Adrenal gland (tissue), 12 donors: ENCODE data around the gene RARB. TPM values are rescaled to one million over a fixed set of nuclear protein-coding genes. Genes with fewer than 3 reads are reported as not detected.

Experiments
- DNase-seq, 7 donors: peaks; one replicate each; pipeline ENCODE4 v3.0.0-alpha.2; 2019 to 2020
- H3K27ac ChIP-seq, 5 donors: fragments of 200-600 bp; sonication (generic) in 4 of 5; 1 replicate in 3 of 5; 2 replicates in 2 of 5; pipeline versions ENCODE4 v1.5.1 to v1.8.0; 2016 to 2020; ENCODE audit warnings: mild to moderate bottlenecking in 1 of 5
- H3K27me3 ChIP-seq: fragments of 200-600 bp; 2 replicates; pipeline ENCODE4 v1.8.0; 2021
- H3K36me3 ChIP-seq, 2 donors: fragments of 200-600 bp; replicated peaks in 1 of 2; 1 replicate in 1 of 2; 2 replicates in 1 of 2; pipeline versions ENCODE4 v1.5.1 to v1.8.0; 2018 to 2022
- H3K4me1 ChIP-seq, 2 donors: fragments of 200-600 bp; replicated peaks in 1 of 2; 1 replicate in 1 of 2; 2 replicates in 1 of 2; pipeline versions ENCODE4 v1.5.1 to v1.8.0; 2018 to 2021
- H3K4me3 ChIP-seq, 4 donors: fragments of 200-600 bp; sonication (generic) in 3 of 4; one replicate each; pipeline ENCODE4 v1.5.1; 2016 to 2018
- H3K9me3 ChIP-seq, 3 donors: fragments of 200-600 bp; sonication (generic) in 1 of 3; replicated peaks in 1 of 3; 1 replicate in 2 of 3; 2 replicates in 1 of 3; pipeline versions ENCODE4 v1.5.1 to v1.8.0; 2016 to 2021
- POLR2A ChIP-seq, 2 donors: fragments of 450-650 bp; IDR thresholded peaks; one replicate each; pipeline ENCODE4 v1.6.1; 2017; ENCODE audit warnings: antibody characterized with exemption in 2 of 2, mild to moderate bottlenecking in 2 of 2, moderate library complexity in 1 of 2
- WGBS, 4 donors: extraction: QIAGEN DNeasy Blood & Tissue Kit in 2 of 4; methylation state at CpG; one replicate each; pipeline versions ENCODE4 v1.1.5 to v1.1.7; 2013 to 2017; 5-methylcytosine and 5-hydroxymethylcytosine counted together
- intact Hi-C, 2 donors: fragments of 100-400 bp; cut with DNase I; formaldehyde crosslinking; loops; one replicate each; pipeline versions ENCODE4 v1.14.1 to v1.15.0; 2022 to 2023
- polyA plus RNA-seq, 3 donors: library from polyadenylated mRNA; stranded (reverse); fragments of 200-250 nt in 2 of 3; fragments of 350-450 nt in 1 of 3; fragmentation: Illumina TruSeq in 1 of 3; extraction: RNeasy Lipid Tissue Mini Kit (QIAGEN cat#74804) in 1 of 3; gene quantifications; one replicate each; pipeline ENCODE4 v1.2.3, GENCODE V29; 2013 to 2014
- small RNA-seq, 2 donors: library from RNA; depleted of rRNA; stranded (forward); fragments of <200 nt; gene quantifications; one replicate each; pipeline ENCODE3, GENCODE V24; 2016
- total RNA-seq, 9 donors: library from RNA; depleted of rRNA in 4 of 9; stranded (reverse); fragments of >200 nt in 4 of 9; fragments of 120-200 nt in 1 of 9; fragmentation: NEBNext Ultra II Directional in 1 of 9; extraction: Animal tissue kit (Norgen Biotek cat#: 25700) in 1 of 9; gene quantifications; one replicate each; pipeline versions ENCODE4 v1.1.0 to v1.2.4, GENCODE V29; 2013 to 2023
- TF ChIP-seq, protein P1 (sequence below), 6 experiments: fragments of 450-650 bp in 4 of 6; fragments of 200-600 bp in 2 of 6; sonication (generic) in 1 of 6; IDR thresholded peaks; 1 replicate in 5 of 6; 2 replicates in 1 of 6; pipeline versions ENCODE4 v1.5.1 to v1.8.0; 2016 to 2021; ENCODE audit warnings: antibody characterized with exemption in 6 of 6, mild to moderate bottlenecking in 2 of 6, moderate library complexity in 1 of 6
- donor health status: healthy with polysubstance abuse.
- donor health status: Bipolar disorder and iron deficiency.
- donor health status: DM: yes; HTN: yes; CAD: no.
- donor health status: DM: no; HTN: no; CAD: no.
- donor health status: DM: no; HTN: no; CAD: no.
- donor health status: DM: yes; HTN: yes; CAD: no.

RARB gene
- total and polyA plus RNA-seq, 12 donors = 1.7 to 23.3 (median 9.7) TPM

DNA sequence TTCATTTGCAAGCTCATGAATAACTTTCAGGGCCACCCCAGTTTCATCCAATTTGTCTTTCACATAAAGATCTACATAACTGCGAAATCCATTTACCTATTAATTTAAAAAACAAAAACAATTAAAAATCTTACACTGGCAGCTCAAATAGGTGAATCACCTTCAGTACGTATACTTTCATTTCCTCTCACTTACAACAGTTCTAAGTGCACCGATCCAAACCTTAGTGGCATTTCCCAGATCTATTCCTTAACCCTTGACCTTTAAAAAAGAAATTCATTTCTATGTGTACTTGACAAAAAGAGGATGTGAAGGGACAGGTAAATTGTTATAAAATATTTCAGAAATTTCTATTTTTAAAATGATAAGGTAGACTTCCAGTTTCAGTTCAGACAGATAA, 205.9 kb downstream of the RARB start:
- H3K36me3 ChIP-seq = peaks cover 0 to 19% of the 10 kb centered on the region in 2 donors
- H3K27ac ChIP-seq = no peak overlapping the region
- no peaks in the 10 kb centered on the region for H3K27me3 ChIP-seq
- peaks cover 7 to 32% of the 10 kb centered on the region in 2 donors for H3K4me1 ChIP-seq
- WGBS, 4 donors = 69 to 79% (median 76%) methylated on average over 3 of the region's 3 CpGs
- H3K4me3 ChIP-seq = no peak overlapping the region
- no peak for DNase-seq
- no peaks in the 10 kb centered on the region for H3K9me3 ChIP-seq
- intact Hi-C loops = no loop called here
- TF ChIP-seq, protein P1, sequence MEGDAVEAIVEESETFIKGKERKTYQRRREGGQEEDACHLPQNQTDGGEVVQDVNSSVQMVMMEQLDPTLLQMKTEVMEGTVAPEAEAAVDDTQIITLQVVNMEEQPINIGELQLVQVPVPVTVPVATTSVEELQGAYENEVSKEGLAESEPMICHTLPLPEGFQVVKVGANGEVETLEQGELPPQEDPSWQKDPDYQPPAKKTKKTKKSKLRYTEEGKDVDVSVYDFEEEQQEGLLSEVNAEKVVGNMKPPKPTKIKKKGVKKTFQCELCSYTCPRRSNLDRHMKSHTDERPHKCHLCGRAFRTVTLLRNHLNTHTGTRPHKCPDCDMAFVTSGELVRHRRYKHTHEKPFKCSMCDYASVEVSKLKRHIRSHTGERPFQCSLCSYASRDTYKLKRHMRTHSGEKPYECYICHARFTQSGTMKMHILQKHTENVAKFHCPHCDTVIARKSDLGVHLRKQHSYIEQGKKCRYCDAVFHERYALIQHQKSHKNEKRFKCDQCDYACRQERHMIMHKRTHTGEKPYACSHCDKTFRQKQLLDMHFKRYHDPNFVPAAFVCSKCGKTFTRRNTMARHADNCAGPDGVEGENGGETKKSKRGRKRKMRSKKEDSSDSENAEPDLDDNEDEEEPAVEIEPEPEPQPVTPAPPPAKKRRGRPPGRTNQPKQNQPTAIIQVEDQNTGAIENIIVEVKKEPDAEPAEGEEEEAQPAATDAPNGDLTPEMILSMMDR (IDR thresholded peaks at IDR 0.05) = no peak
- TF ChIP-seq POLR2A (IDR thresholded peaks at IDR 0.05) = no peak

DNA sequence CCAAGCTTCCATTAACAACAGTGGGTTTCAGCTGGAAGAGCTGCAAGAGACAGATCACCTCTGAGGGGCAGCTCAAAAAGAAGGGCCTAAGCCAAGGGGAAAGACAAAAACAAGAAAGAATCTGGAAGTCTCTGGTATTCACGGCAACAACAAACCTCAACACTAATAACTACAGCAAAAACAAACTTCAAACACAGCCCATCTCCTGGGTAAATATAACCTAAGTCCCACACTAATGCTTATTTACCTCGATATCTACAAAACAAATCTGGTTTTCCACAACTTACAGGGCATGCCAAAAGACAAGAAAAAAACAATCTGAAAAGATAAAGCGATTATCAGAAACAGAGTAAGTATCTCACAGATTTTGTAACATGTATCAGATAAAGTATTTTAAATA, 207.0 kb downstream of the RARB start:
- intact Hi-C loops = no loop called here
- peaks cover 0 to 12% of the 10 kb centered on the region in 2 donors for H3K36me3 ChIP-seq
- WGBS, 4 donors = 59 to 78% (median 76%) methylated on average over 3 of the region's 3 CpGs

More for the DNA sequence above, 207.0 kb downstream of the RARB start:
- no peak for DNase-seq
- H3K4me1 ChIP-seq = peaks cover 7 to 32% of the 10 kb centered on the region in 2 donors
- TF ChIP-seq POLR2A (IDR thresholded peaks at IDR 0.05) = no peak
- H3K4me3 ChIP-seq = no peak overlapping the region
- no peak overlapping the region for H3K27ac ChIP-seq
- no peaks in the 10 kb centered on the region for H3K9me3 ChIP-seq
- H3K27me3 ChIP-seq = no peaks in the 10 kb centered on the region

Small RNA genes lying within 50 kb of the gene (small RNA-seq; reads per million reads assigned to genes)
- gene RF01161 = 0 reads per million in 2 donors
- gene RF02271 = 0 reads per million in 2 donors

Other genes starting within 250 kb of the RARB start
- 100 to 1,000 TPM in 1 of 9 donors, 10 to 100 TPM in 8; 49.1 to 108 (median 76.2) TPM for gene TOP2B, start 236.6 kb downstream of the RARB start, total RNA-seq
- 10 to 100 TPM; 33.7 to 83.3 (median 39.6) TPM for gene TOP2B, start 236.6 kb downstream of the RARB start, polyA plus RNA-seq